ENCODE data around the gene P2RX2.

DNA sequence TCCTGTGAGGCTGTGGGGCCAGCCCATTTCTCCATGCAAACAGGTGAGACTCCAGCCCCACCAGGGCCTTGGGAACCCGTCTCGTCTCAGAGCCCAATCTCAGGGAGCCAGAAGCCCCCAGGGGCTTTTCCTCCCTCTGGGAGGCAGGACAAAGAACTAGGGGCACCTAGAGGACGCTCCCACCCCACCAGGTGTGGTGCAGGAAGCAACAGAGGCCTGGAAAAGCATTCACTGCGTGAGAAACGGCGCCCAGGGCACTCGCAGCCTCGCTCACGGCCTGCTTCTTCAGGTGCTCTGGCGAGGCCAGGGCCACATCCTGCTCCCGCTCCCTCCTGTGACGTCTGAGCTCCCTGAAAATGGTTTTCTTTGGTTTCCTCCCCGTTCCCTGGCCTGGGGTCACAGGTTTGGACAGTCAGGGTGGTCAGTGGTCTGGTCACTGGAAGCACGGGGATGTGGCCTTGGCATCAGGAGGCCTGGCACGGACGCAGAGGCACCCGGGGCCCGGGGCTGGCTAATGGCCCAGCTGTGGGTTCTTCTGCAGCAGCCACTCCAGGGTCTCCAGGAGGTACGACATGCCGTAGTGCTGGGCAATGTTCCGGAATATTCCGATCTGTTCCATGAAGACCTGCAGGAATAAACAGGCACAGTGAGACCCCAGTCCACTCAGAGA, 5.7 kb downstream of the P2RX2 start:
- TF ChIP-seq, protein P1, sequence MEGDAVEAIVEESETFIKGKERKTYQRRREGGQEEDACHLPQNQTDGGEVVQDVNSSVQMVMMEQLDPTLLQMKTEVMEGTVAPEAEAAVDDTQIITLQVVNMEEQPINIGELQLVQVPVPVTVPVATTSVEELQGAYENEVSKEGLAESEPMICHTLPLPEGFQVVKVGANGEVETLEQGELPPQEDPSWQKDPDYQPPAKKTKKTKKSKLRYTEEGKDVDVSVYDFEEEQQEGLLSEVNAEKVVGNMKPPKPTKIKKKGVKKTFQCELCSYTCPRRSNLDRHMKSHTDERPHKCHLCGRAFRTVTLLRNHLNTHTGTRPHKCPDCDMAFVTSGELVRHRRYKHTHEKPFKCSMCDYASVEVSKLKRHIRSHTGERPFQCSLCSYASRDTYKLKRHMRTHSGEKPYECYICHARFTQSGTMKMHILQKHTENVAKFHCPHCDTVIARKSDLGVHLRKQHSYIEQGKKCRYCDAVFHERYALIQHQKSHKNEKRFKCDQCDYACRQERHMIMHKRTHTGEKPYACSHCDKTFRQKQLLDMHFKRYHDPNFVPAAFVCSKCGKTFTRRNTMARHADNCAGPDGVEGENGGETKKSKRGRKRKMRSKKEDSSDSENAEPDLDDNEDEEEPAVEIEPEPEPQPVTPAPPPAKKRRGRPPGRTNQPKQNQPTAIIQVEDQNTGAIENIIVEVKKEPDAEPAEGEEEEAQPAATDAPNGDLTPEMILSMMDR (IDR thresholded peaks at IDR 0.05) = no peak
- TF ChIP-seq POLR2A (IDR thresholded peaks at IDR 0.05) = no peak
- TF ChIP-seq POLR2AphosphoS5 (IDR thresholded peaks at IDR 0.05) = no peak
- no peak for TF ChIP-seq EP300 (IDR thresholded peaks at IDR 0.05)
